Endothelial cell of umbilical vein (primary cell): ENCODE results near the gene KCTD2. TPM values are rescaled to one million over a fixed set of nuclear protein-coding genes. Genes with fewer than 3 reads are reported as not detected.

ENCODE experiments used
- Bru-seq: library from RNA; stranded (reverse); fragments of 400-500 nt; gene quantifications from one replicate; lab custom pipeline; 2021; lab: Mats Ljungman, UMichigan
- BruChase-seq, 2 experiments: library from RNA; stranded (reverse); fragments of 400-500 nt; gene quantifications; one replicate each; lab custom pipeline; 2021; lab: Mats Ljungman, UMichigan
- BruUV-seq: library from RNA; stranded (reverse); fragments of 400-500 nt; replicated peaks from 2 replicates; lab custom pipeline; 2021; lab: Mats Ljungman, UMichigan
- CTCF ChIA-PET: fragments of 300-600, 350-600 bp; sonication (Branson Sonifier 250); formaldehyde crosslinking; loops from one replicate; lab custom pipeline; 2021; ENCODE audit warnings: antibody characterized with exemption, inconsistent platforms; lab: Charles Lee
- POLR2A ChIA-PET: fragments of 300-600, 350-600 bp; sonication (Branson Sonifier 250); formaldehyde crosslinking; loops from one replicate; lab custom pipeline; 2021; ENCODE audit warnings: antibody characterized with exemption, inconsistent platforms; lab: Charles Lee
- DNase-seq: peaks from one replicate; pipeline ENCODE4 v3.0.0-alpha.2; 2011; ENCODE audit warnings: low read depth, low spot score
- FAIRE-seq: peaks from 2 replicates; lab custom pipeline; 2011; peaks lifted over from hg19 to GRCh38; lab: Jason Lieb, UNC
- H2AFZ ChIP-seq: 2 replicates; pipeline ENCODE4 v1.6.0; 2012; ENCODE audit warnings: low read depth, low read length, control low read depth, inconsistent platforms
- H3K27ac ChIP-seq: 2 replicates; pipeline ENCODE4 v1.5.1; 2011; ENCODE audit warnings: low read depth, mild to moderate bottlenecking, control low read depth, low read length, moderate library complexity; ENCODE audit not compliant: insufficient read depth
- H3K27me3 ChIP-seq, 2 experiments: 2 replicates each; pipeline versions ENCODE4 v1.6.0 to v1.6.1; 2011; ENCODE audit warnings: low read length in 2 of 2, mixed read lengths in 1 of 2; ENCODE audit not compliant: control insufficient read depth in 2 of 2, insufficient read depth in 2 of 2
- H3K36me3 ChIP-seq, 2 experiments: 2 replicates in 1 of 2; 3 replicates in 1 of 2; pipeline ENCODE4 v1.5.1; 2011; ENCODE audit warnings: low read length in 2 of 2, mild to moderate bottlenecking in 1 of 2, moderate library complexity in 1 of 2; ENCODE audit not compliant: control insufficient read depth in 2 of 2, insufficient read depth in 2 of 2; ENCODE audit errors: extremely low read depth in 1 of 2
- H3K4me1 ChIP-seq: 3 replicates; pipeline ENCODE4 v1.5.1; 2011; ENCODE audit warnings: mild to moderate bottlenecking, low read length; ENCODE audit not compliant: control insufficient read depth, insufficient read depth; ENCODE audit errors: extremely low read depth
- H3K4me2 ChIP-seq: 2 replicates; pipeline ENCODE4 v1.6.1; 2011; ENCODE audit warnings: low read length, control low read depth, mixed read lengths; ENCODE audit not compliant: insufficient read depth
- H3K4me3 ChIP-seq, 3 experiments: fragments of 200-600 bp in 1 of 3; sonication (generic), shearing (Covaris generic) in 1 of 3; replicated peaks in 1 of 3; 2 replicates each; pipeline ENCODE4 v1.5.1; 2011 to 2016; ENCODE audit warnings: control low read depth in 3 of 3, low read length in 3 of 3, mild to moderate bottlenecking in 2 of 3, inconsistent platforms in 1 of 3, low read depth in 1 of 3, moderate library complexity in 1 of 3; ENCODE audit not compliant: insufficient read depth in 1 of 3
- H3K79me2 ChIP-seq: 2 replicates; pipeline ENCODE4 v1.6.0; 2012; ENCODE audit warnings: low read length, inconsistent platforms; ENCODE audit not compliant: control insufficient read depth, insufficient read depth
- H3K9ac ChIP-seq: replicated peaks from 2 replicates; pipeline ENCODE3; 2011; ENCODE audit warnings: low read length, control low read depth; ENCODE audit not compliant: insufficient read depth; ENCODE audit errors: extremely low read depth
- H3K9me1 ChIP-seq: replicated peaks from 3 replicates; pipeline ENCODE4 v1.6.0; 2011; ENCODE audit warnings: mild to moderate bottlenecking, low read length; ENCODE audit not compliant: control insufficient read depth, insufficient read depth; ENCODE audit errors: extremely low read depth
- H3K9me3 ChIP-seq: replicated peaks from 2 replicates; pipeline ENCODE4 v1.5.1; 2012; ENCODE audit warnings: low read length, inconsistent platforms; ENCODE audit not compliant: control insufficient read depth, insufficient read depth
- H4K20me1 ChIP-seq: replicated peaks from 2 replicates; pipeline ENCODE3; 2011; ENCODE audit warnings: mild to moderate bottlenecking, low read length; ENCODE audit not compliant: control insufficient read depth, insufficient read depth; ENCODE audit errors: extremely low read depth
- EZH2 ChIP-seq: IDR thresholded peaks from 2 replicates; pipeline ENCODE4 v1.6.1; 2012; ENCODE audit warnings: borderline replicate concordance, low read depth, mild to moderate bottlenecking, moderate library complexity, low read length, inconsistent platforms; ENCODE audit not compliant: severe bottlenecking
- GATA2 ChIP-seq: IDR thresholded peaks from 2 replicates; pipeline ENCODE4 v1.7.0; 2011; ENCODE audit warnings: low read depth, mild to moderate bottlenecking, moderate library complexity, mixed read lengths, low read length; ENCODE audit not compliant: insufficient read length, insufficient read depth
- MAX ChIP-seq: IDR thresholded peaks from 2 replicates; pipeline ENCODE4 v1.6.1; 2011; ENCODE audit not compliant: insufficient read depth, insufficient read length
- POLR2A ChIP-seq: IDR thresholded peaks from 2 replicates; pipeline ENCODE4 v1.6.1; 2012; ENCODE audit warnings: low read depth, mild to moderate bottlenecking, control low read depth, low read length
- POLR2AphosphoS5 ChIP-seq: IDR thresholded peaks from 2 replicates; pipeline ENCODE4 v1.6.1; 2012; ENCODE audit warnings: low read depth, mild to moderate bottlenecking, control low read depth, low read length, moderate library complexity; ENCODE audit not compliant: insufficient read depth
- dilution Hi-C: fragments of 300-500 bp; cut with MboI; formaldehyde crosslinking; loops from one replicate; pipeline ENCODE4 v1.15.0; 2019; ENCODE audit warnings: low sequenced_read_pairs; ENCODE audit not compliant: extremely low pct_ligation_motif_present
- intact Hi-C: fragments of 100-400 bp; cut with micrococcal nuclease; formaldehyde crosslinking; loops from one replicate; pipeline ENCODE4 v1.10.0; 2022
- long read RNA-seq: library from polyadenylated mRNA; stranded (forward); transcript quantifications from one replicate; pipeline ENCODE4 v2.0.0, GENCODE V29; 2021
- polyA minus RNA-seq, 3 experiments: library from RNA; depleted of rRNA, polyadenylated mRNA; stranded (reverse); fragments of >200 nt; gene quantifications; 1 replicate in 1 of 3; 2 replicates in 2 of 3; pipeline ENCODE4 v1.2.3, GENCODE V29; 2011
- polyA plus RNA-seq, 4 experiments: library from polyadenylated mRNA; depleted of rRNA in 3 of 4; stranded (reverse) in 3 of 4; unstranded in 1 of 4; fragments of >200 nt; gene quantifications; 2 replicates each; pipeline versions ENCODE4 v1.2.1 to v1.2.3, GENCODE V29; 2011 to 2012; ENCODE audit warnings: missing spikeins in 1 of 4
- total RNA-seq: library from RNA; stranded (reverse); gene quantifications from 2 replicates; pipeline ENCODE4 v1.2.3, GENCODE V29; 2021

Gene KCTD2
- total RNA-seq (20.6 and 23.2 TPM in 2 replicates), polyA plus RNA-seq (24.3 and 24.8 TPM in 2 replicates), polyA minus RNA-seq (21.9 and 24.0 TPM in 2 replicates), Bru-seq, nascent RNA (percentile 55 among the genes with signal in this experiment), BruChase-seq, experiment 1, labeled RNA remaining after a 6-hour chase (percentile 60 among the genes with signal in this experiment), BruChase-seq, experiment 2, labeled RNA remaining after a 2-hour chase (percentile 63 among the genes with signal in this experiment)
- polyA plus RNA-seq (2011; cell fraction: cytosol; rRNA removed), result 27.6 and 29.2 TPM in 2 replicates
- polyA plus RNA-seq (2011; cell fraction: nucleus; rRNA removed), result 19.9 and 20.6 TPM in 2 replicates
- polyA plus RNA-seq (2012), result 16.8 and 18.1 TPM in 2 replicates
- polyA minus RNA-seq (2011; cell fraction: cytosol; rRNA and poly(A)+ RNA removed), result 10.5 TPM
- polyA minus RNA-seq (2011; cell fraction: nucleus; rRNA and poly(A)+ RNA removed), result 6.7 and 7.8 TPM in 2 replicates
- long read RNA-seq, transcript KCTD2-201 (6 exons, 3,635 nt), result major isoform, 21 of 35 reads
- long read RNA-seq, partial matches to known transcripts, result 4 of 35 reads
- long read RNA-seq, other reads (novel, unspliced or antisense), result 10 of 35 reads

DNA sequence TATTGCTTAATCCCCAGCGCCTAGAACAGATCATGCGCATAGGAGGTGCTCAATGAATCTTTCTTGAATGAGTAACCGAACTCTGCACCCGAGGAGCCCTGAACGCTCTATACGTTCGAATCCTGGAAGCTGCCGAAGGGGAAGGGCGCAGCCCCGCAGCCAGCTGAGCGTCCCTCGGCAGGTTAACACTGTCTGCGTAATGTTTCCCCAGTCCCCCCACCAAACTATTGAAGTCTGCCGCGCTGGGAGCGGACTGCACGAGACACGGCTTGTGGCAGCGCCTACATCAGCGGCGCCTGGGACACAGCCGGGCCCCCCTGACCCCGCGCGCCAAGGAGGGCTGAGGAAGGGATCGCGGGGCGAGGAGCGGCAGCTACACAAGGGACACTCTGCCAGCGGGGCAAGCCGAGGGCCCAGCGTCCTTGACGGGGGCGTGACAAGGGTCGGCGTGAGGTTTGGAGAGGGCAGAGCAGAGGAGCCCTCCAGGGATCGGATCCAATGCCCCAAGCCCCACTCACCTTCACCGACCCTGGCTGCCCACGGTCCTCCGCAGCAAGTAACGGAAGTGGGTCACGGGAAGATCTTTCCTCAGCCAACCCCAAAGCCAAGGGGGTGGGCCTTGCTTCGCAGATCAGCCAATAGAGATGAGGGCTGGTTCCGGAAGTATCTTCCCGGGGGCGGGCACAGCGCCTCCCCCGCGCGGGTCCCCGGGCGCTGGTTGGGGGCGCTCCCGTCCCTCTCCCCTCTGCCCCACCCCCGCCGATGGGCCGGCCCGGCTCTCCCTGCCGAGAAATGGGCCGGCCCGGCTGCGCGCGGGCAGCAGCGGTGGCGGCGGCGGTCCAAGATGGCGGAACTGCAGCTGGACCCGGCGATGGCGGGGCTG is at the start of gene KCTD2, which contains the start of gene ATP5PD:
KCTD2 (plus strand) TSS at position 819 of the 883 bp plus-strand sequence; CDS start at position 845, 26 bp downstream.
ATP5PD (minus strand) TSS at position 563 of the 883 bp plus-strand sequence. CDS start 4,319 bp downstream, outside the sequence.
- Histone ChIP-seq H4K20me1 (no peaks in the 10 kb centered on the region), H3K4me2 (peak within 1 kb of the TSS; percentile 59), H3K27me3 (no peaks in the 10 kb centered on the region), H3K79me2 (peaks cover 8% of the 10 kb centered on the region), H3K4me3 (peak within 1 kb of the TSS; percentile 58 to 93 (median 67)), H3K9me3 (no peaks in the 10 kb centered on the region), H3K4me1 (peaks cover 13% of the 10 kb centered on the region), H3K27ac (peak within 1 kb of the TSS; percentile 19), H3K36me3 (peaks cover 0 to 6% of the 10 kb centered on the region in 2 experiments), H3K9ac (peak within 1 kb of the TSS; percentile 65), H3K9me1 (no peaks in the 10 kb centered on the region), H2AFZ (peak within 1 kb of the TSS; percentile 74)
- intact Hi-C loops (loop anchor here (1.0 to 10.0 kb wide), 7 partner anchors 11 to 468 kb away; partner anchors contain the start of genes ARMC7, CASKIN2, SLC16A5 and SUMO2), dilution Hi-C loops (no loop called here)
- peak; percentile 98 for DNase-seq
- TSS peak; percentile 71 for BruUV-seq
- ChIA-PET CTCF (interaction anchor here (0.6 to 1.5 kb wide), 6 partner anchors 10 to 155 kb away, joined by 3 to 9 read pairs (median 3); no protein-coding TSS in a partner anchor), POLR2A (no interaction called here)
- TF ChIP-seq GATA2, result no peak
- no peak for TF ChIP-seq EZH2
- peak; percentile 89 for TF ChIP-seq POLR2AphosphoS5
- TF ChIP-seq POLR2A, result peak; percentile 93
- TF ChIP-seq MAX, result peak; percentile 23
- peak; percentile 96 for FAIRE-seq
